ENCODE results near the gene HOXA4.

DNA sequence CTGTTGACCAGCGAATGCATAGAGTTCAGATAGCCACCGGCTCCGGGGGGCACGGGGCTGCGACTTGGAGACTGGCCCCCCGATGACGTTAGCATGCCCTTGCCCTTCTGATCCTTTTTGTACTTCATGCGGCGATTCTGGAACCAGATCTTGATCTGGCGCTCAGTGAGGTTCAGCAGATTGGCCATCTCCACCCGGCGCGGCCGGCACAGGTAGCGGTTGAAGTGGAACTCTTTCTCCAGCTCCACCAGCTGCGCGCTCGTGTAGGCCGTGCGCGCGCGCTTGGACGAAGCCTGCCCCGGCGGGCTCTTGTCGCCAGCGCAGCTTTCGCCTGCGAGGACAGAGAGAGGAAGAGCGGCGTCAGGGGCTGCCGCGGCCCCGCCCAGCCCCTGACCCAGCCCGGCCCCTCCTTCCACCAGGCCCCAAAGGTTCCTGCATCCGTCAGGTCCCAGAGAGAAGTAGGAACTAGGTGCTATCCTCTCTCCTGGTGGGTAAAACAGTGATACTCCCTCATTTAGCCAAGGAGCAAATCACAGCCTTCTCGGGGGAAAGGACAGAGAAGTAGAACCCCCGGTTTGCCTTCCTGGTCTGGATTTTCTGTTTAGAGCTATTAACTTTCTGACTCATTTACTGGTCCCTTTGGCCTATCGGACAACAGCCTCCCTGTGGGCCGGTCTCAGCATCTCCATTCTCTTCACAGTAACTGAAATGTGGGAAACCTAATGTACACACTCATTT, 22.0 kb downstream of the HOXA4 start:
- no peak for TF ChIP-seq CTCF (IDR thresholded peaks at IDR 0.05)
- no peak for TF ChIP-seq POLR2A (IDR thresholded peaks at IDR 0.05)
